Measurements from ENCODE around the gene AIFM3. TPM values are rescaled to one million over a fixed set of nuclear protein-coding genes. Genes with fewer than 3 reads are reported as not detected.
"Not testable (repeated sequence)": the region's sequence is repeated elsewhere in the genome, so short reads cannot be mapped to it uniquely, and the experiment has no call there.

AIFM3 gene
- total RNA-seq, 4 donors from 2014 or later = 9.5 to 21.9 (median 11.7) TPM

GRCh38 chr22:20933910-20934309 is 33.1 kb upstream of the AIFM3 start:
- Histone ChIP-seq H3K36me3 (peaks cover 0 to 35% (median 0%) of the 10 kb centered on the region in 3 donors), H3K9me3 (no peaks in the 10 kb centered on the region), H3K4me1 (peaks cover 3 to 58% (median 10%) of the 10 kb centered on the region in 4 donors), H3K27ac (no peak overlapping the region), H3K4me3 (no peak overlapping the region), H3K27me3 (no peaks in the 10 kb centered on the region)
- peak in 1 of 3 donors; percentile 14 for DNase-seq
- TF ChIP-seq POLR2A (IDR thresholded peaks at IDR 0.05) (no peak), CTCF (IDR thresholded peaks at IDR 0.05) (no peak)

GRCh38 chr22:20935049-20935448 is 32.0 kb upstream of the AIFM3 start:
- Histone ChIP-seq H3K4me1 (peaks cover 3 to 65% (median 10%) of the 10 kb centered on the region in 4 donors), H3K36me3 (peaks cover 0 to 35% (median 0%) of the 10 kb centered on the region in 3 donors)
- H3K9me3 ChIP-seq, H3K27me3 ChIP-seq, H3K27ac ChIP-seq, DNase-seq, H3K4me3 ChIP-seq: not testable (repeated sequence)

- not testable (repeated sequence) for H3K4me3 ChIP-seq, H3K9me3 ChIP-seq, H3K27me3 ChIP-seq, H3K27ac ChIP-seq
- DNase-seq = peak in 1 of 3 donors; percentile 5
- peaks cover 0 to 35% (median 0%) of the 10 kb centered on the region in 3 donors for H3K36me3 ChIP-seq
- peaks cover 3 to 72% (median 10%) of the 10 kb centered on the region in 4 donors for H3K4me1 ChIP-seq
These were observed 31.1 kb upstream of the AIFM3 start for GRCh38 chr22:20935780-20936539.

GRCh38 chr22:20937031-20937793 is 29.8 kb upstream of the AIFM3 start:
- Histone ChIP-seq H3K27me3 (no peaks in the 10 kb centered on the region), H3K4me1 (peaks cover 3 to 71% (median 11%) of the 10 kb centered on the region in 4 donors), H3K4me3 (peak overlapping the region in 1 of 4 donors; percentile 0), H3K9me3 (no peaks in the 10 kb centered on the region), H3K27ac (peak overlapping the region in 1 of 4 donors; percentile 61), H3K36me3 (peaks cover 0 to 35% (median 0%) of the 10 kb centered on the region in 3 donors)
- TF ChIP-seq POLR2A (IDR thresholded peaks at IDR 0.05) (no peak), CTCF (IDR thresholded peaks at IDR 0.05) (no peak)
- DNase-seq = peak in 1 of 3 donors; percentile 41

GRCh38 chr22:20937794-20938671 is 29.0 kb upstream of the AIFM3 start:
- Histone ChIP-seq H3K27ac (peak overlapping the region in 1 of 4 donors; percentile 61), H3K9me3 (no peaks in the 10 kb centered on the region), H3K4me1 (peaks cover 3 to 66% (median 12%) of the 10 kb centered on the region in 4 donors), H3K27me3 (no peaks in the 10 kb centered on the region), H3K4me3 (no peak overlapping the region), H3K36me3 (peaks cover 0 to 35% (median 0%) of the 10 kb centered on the region in 3 donors)
- no peak for TF ChIP-seq CTCF (IDR thresholded peaks at IDR 0.05)
- no peak for TF ChIP-seq POLR2A (IDR thresholded peaks at IDR 0.05)
- DNase-seq = peak in 2 of 3 donors; percentile 46 to 69

- peaks cover 3 to 73% (median 12%) of the 10 kb centered on the region in 4 donors for H3K4me1 ChIP-seq
- peak in 1 of 3 donors; percentile 7 for DNase-seq
- not testable (repeated sequence) for H3K27ac ChIP-seq, H3K9me3 ChIP-seq, H3K27me3 ChIP-seq, H3K4me3 ChIP-seq
- H3K36me3 ChIP-seq = peaks cover 0 to 24% (median 0%) of the 10 kb centered on the region in 3 donors
These were observed 27.4 kb upstream of the AIFM3 start for GRCh38 chr22:20939457-20940185.
